Astrocyte (in vitro differentiated cells and primary cell): Measurements from ENCODE around the gene CCDC71. TPM values are rescaled to one million over a fixed set of nuclear protein-coding genes. Genes with fewer than 3 reads are reported as not detected.

ENCODE experiments used
- DNase-seq: peaks from one replicate; pipeline ENCODE4 v3.0.0-alpha.2; 2010; ENCODE audit warnings: low read depth
- FAIRE-seq: peaks from 2 replicates; lab custom pipeline; 2011; peaks lifted over from hg19 to GRCh38; lab: Jason Lieb, UNC
- H2AFZ ChIP-seq: 2 replicates; pipeline ENCODE4 v1.6.0; 2012; ENCODE audit warnings: low read depth, low read length, inconsistent platforms
- H3K27ac ChIP-seq: 2 replicates; pipeline ENCODE4 v1.5.1; 2011; ENCODE audit warnings: low read depth, low read length, inconsistent platforms
- H3K27me3 ChIP-seq: 2 replicates; pipeline ENCODE4 v1.6.0; 2011; ENCODE audit warnings: low read length, inconsistent platforms; ENCODE audit not compliant: insufficient read depth
- H3K36me3 ChIP-seq: 2 replicates; pipeline ENCODE4 v1.5.1; 2011; ENCODE audit warnings: low read length, inconsistent platforms; ENCODE audit not compliant: insufficient read depth
- H3K4me1 ChIP-seq: 2 replicates; pipeline ENCODE4 v1.5.1; 2011; ENCODE audit warnings: low read length, inconsistent platforms; ENCODE audit not compliant: insufficient read depth
- H3K4me2 ChIP-seq: 2 replicates; pipeline ENCODE4 v1.6.0; 2012; ENCODE audit warnings: low read length, inconsistent platforms
- H3K4me3 ChIP-seq: 2 replicates; pipeline ENCODE4 v1.5.1; 2011; ENCODE audit warnings: low read depth, mild to moderate bottlenecking, low read length, inconsistent platforms; ENCODE audit not compliant: insufficient read depth
- H3K79me2 ChIP-seq: 2 replicates; pipeline ENCODE4 v1.6.0; 2012; ENCODE audit warnings: mild to moderate bottlenecking, low read length, inconsistent platforms; ENCODE audit not compliant: insufficient read depth
- H3K9ac ChIP-seq: 2 replicates; pipeline ENCODE4 v1.6.0; 2012; ENCODE audit warnings: mild to moderate bottlenecking, low read length, inconsistent platforms
- H3K9me3 ChIP-seq: 2 replicates; pipeline ENCODE4 v1.5.1; 2012; ENCODE audit warnings: low read depth, mild to moderate bottlenecking, low read length, inconsistent platforms; ENCODE audit not compliant: insufficient read depth
- H4K20me1 ChIP-seq: 2 replicates; pipeline ENCODE4 v1.6.0; 2012; ENCODE audit warnings: low read length, inconsistent platforms; ENCODE audit not compliant: insufficient read depth
- H3K27ac Mint-ChIP-seq: one replicate; pipeline ENCODE4 v1.8.0; 2021; ENCODE audit warnings: mild to moderate bottlenecking, mixed read lengths; ENCODE audit not compliant: unreplicated experiment
- H3K27me3 Mint-ChIP-seq: one replicate; pipeline ENCODE4 v1.8.0; 2021; ENCODE audit warnings: low read depth, mixed read lengths; ENCODE audit not compliant: unreplicated experiment
- H3K36me3 Mint-ChIP-seq: one replicate; pipeline ENCODE4 v1.8.0; 2021; ENCODE audit warnings: low read depth, mixed read lengths; ENCODE audit not compliant: unreplicated experiment
- H3K4me1 Mint-ChIP-seq: one replicate; pipeline ENCODE4 v1.8.0; 2021; ENCODE audit warnings: low read depth, mixed read lengths; ENCODE audit not compliant: unreplicated experiment
- H3K4me3 Mint-ChIP-seq: one replicate; pipeline ENCODE4 v1.8.0; 2021; ENCODE audit warnings: mild to moderate bottlenecking, moderate library complexity, mixed read lengths; ENCODE audit not compliant: unreplicated experiment
- H3K9me3 Mint-ChIP-seq: one replicate; pipeline ENCODE4 v1.8.0; 2021; ENCODE audit warnings: mild to moderate bottlenecking, mixed read lengths; ENCODE audit not compliant: unreplicated experiment
- CTCF ChIP-seq: IDR thresholded peaks from 2 replicates; pipeline ENCODE4 v1.5.1; 2011; ENCODE audit warnings: low read depth, mild to moderate bottlenecking, inconsistent platforms, low read length, moderate library complexity; ENCODE audit not compliant: insufficient read depth
- EZH2 ChIP-seq: IDR thresholded peaks from 2 replicates; pipeline ENCODE4 v1.6.1; 2012; ENCODE audit warnings: mild to moderate bottlenecking, low read length, inconsistent platforms; ENCODE audit not compliant: insufficient read depth
- total RNA-seq: library from RNA; stranded (reverse); gene quantifications from 2 replicates; pipeline ENCODE4 v1.2.1, GENCODE V29; 2021

CCDC71 gene
- total RNA-seq, 1 donor from 2014 or later, result 18.5 TPM

DNA sequence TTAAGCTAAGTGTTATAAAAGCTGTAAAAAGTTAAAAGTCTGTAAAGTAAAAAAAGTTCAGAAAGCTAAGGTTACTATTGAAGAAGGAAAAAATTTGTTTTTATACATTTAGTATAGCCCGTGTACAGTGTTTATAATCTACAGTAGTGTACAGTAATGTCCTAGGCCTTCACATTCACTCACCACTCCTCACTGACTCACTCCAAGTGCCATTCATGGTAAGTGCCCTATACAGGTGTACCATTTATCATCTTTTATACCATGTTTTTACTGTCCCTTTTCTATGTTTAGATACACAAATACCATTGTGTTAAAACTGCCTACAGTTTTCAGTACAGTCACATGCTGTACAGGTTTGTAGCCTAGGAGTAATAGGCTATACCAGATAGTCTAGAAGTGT lies 8.8 kb downstream of the CCDC71 start:
- Histone ChIP-seq H3K9ac (no peak overlapping the region), H3K4me1 (no peaks in the 10 kb centered on the region), H2AFZ (no peak overlapping the region), H3K9me3 (no peaks in the 10 kb centered on the region), H3K27me3 (no peaks in the 10 kb centered on the region), H4K20me1 (peaks cover 7% of the 10 kb centered on the region), H3K27ac (no peak overlapping the region), H3K36me3 (no peaks in the 10 kb centered on the region), H3K4me2 (no peak overlapping the region), H3K4me3 (no peak overlapping the region), H3K79me2 (no peaks in the 10 kb centered on the region)
- peaks cover 5% of the 10 kb centered on the region for H3K27me3 Mint-ChIP-seq
- FAIRE-seq (no peak), DNase-seq (no peak)
- peaks cover 8% of the 10 kb centered on the region for H3K4me1 Mint-ChIP-seq
- H3K9me3 Mint-ChIP-seq, result no peaks in the 10 kb centered on the region
- no peak overlapping the region for H3K27ac Mint-ChIP-seq
- no peak overlapping the region for H3K4me3 Mint-ChIP-seq
- no peaks in the 10 kb centered on the region for H3K36me3 Mint-ChIP-seq
- TF ChIP-seq CTCF (no peak), EZH2 (no peak)

DNA sequence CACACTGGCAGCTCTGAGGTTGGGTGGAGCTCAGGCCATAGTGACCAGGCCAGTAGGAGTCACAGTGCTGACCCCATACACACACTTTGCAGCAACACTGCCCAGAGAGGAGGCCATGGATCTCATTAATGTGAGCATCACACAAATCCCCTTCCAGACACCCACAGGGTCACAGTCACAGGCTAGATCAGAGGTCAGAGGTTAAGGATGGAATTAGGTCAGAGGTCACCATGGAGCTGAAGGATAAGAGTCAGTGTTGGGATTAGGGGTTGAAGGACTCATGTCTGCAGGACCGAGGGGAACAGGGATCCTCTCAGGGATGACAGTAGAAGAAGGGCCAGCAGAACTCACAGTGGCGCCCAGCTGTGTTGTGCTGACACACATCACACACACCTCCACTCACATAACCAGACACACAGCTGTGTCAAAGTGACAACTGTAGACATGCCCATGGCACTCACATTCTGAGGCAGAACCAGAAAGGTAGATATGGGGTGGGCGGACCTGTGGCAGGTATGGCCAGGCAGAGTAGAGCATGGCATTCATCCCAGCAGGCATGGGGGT lies 12.7 kb downstream of the CCDC71 start:
- H3K9ac ChIP-seq, result no peak overlapping the region
- no peak overlapping the region for H3K4me3 ChIP-seq
- no peaks in the 10 kb centered on the region for H3K36me3 ChIP-seq
- no peak overlapping the region for H2AFZ ChIP-seq
- TF ChIP-seq CTCF, result no peak
- no peak for TF ChIP-seq EZH2
- Mint-ChIP-seq H3K27ac (no peak overlapping the region), H3K27me3 (peaks cover 21% of the 10 kb centered on the region), H3K4me3 (no peak overlapping the region), H3K36me3 (no peaks in the 10 kb centered on the region), H3K9me3 (no peaks in the 10 kb centered on the region), H3K4me1 (peaks cover 4% of the 10 kb centered on the region)
- no peaks in the 10 kb centered on the region for H3K4me1 ChIP-seq
- H3K9me3 ChIP-seq, result no peaks in the 10 kb centered on the region
- FAIRE-seq, result no peak
- no peak overlapping the region for H3K27ac ChIP-seq
- no peaks in the 10 kb centered on the region for H3K27me3 ChIP-seq
- H4K20me1 ChIP-seq, result no peaks in the 10 kb centered on the region
- H3K79me2 ChIP-seq, result no peaks in the 10 kb centered on the region
- no peak overlapping the region for H3K4me2 ChIP-seq
- no peak for DNase-seq

DNA sequence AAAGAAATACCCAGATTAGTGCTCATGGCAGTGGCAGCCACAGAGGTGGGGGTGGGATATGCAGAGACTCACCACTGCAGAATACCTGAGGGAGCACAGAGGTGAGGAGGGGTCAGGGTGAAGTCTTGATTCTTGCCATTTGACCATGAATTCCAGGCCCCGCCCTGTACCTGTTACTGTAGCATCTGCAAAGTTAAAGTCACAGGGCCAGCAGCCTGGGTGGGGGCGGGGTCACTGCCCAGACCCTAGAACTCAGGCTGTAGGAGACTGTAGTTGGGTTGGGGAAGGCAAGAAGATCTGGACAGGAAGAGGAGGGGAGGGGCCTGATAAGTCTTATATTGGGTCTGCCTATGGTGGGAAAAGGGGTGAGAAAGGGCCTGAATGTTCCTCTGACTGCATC lies 14.5 kb downstream of the CCDC71 start:
- Mint-ChIP-seq H3K27me3 (peaks cover 21% of the 10 kb centered on the region), H3K9me3 (no peaks in the 10 kb centered on the region), H3K4me3 (no peak overlapping the region), H3K27ac (no peak overlapping the region), H3K4me1 (no peaks in the 10 kb centered on the region), H3K36me3 (no peaks in the 10 kb centered on the region)
- no peaks in the 10 kb centered on the region for H3K79me2 ChIP-seq
- H4K20me1 ChIP-seq, result no peaks in the 10 kb centered on the region
- no peak overlapping the region for H3K4me3 ChIP-seq
- no peak overlapping the region for H3K4me2 ChIP-seq
- no peaks in the 10 kb centered on the region for H3K36me3 ChIP-seq
- no peaks in the 10 kb centered on the region for H3K27me3 ChIP-seq
- FAIRE-seq (no peak), DNase-seq (no peak)
- H2AFZ ChIP-seq, result no peak overlapping the region
- TF ChIP-seq EZH2 (no peak), CTCF (no peak)
- no peak overlapping the region for H3K27ac ChIP-seq
- no peaks in the 10 kb centered on the region for H3K9me3 ChIP-seq
- H3K9ac ChIP-seq, result no peak overlapping the region
- H3K4me1 ChIP-seq, result no peaks in the 10 kb centered on the region
